IMR-90 (cell line): ENCODE results near the gene ACOX3. TPM values are rescaled to one million over a fixed set of nuclear protein-coding genes. Genes with fewer than 3 reads are reported as not detected.

Experiments used
- ATAC-seq: fragments of 200-7000 bp; cut with Tn5 transposase; 2 replicates; pipeline ENCODE4 v1.9.1; 2020; ENCODE audit warnings: low read depth, mild to moderate bottlenecking, moderate library complexity
- BruUV-seq: library from RNA; stranded (reverse); fragments of 400-500 nt; replicated peaks from 2 replicates; lab custom pipeline; 2021; lab: Mats Ljungman, UMichigan
- CTCF ChIA-PET: fragments of 300-600 bp; formaldehyde crosslinking; extraction: SDS; loops from one replicate; lab custom pipeline; 2021; ENCODE audit warnings: antibody characterized with exemption; lab: Yijun Ruan, JAX
- POLR2A ChIA-PET: fragments of 300-600 bp; sonication (Branson Sonifier 250); formaldehyde crosslinking; loops from one replicate; lab custom pipeline; 2022; ENCODE audit warnings: antibody characterized with exemption; ENCODE audit not compliant: unreplicated experiment; lab: Charles Lee
- DNase-seq: peaks from one replicate; pipeline ENCODE4 v3.0.0; 2013
- H2AFZ ChIP-seq: replicated peaks from 2 replicates; pipeline ENCODE3; 2013; ENCODE audit warnings: low read length, mild to moderate bottlenecking; ENCODE audit not compliant: poor library complexity
- H2AK5ac ChIP-seq: 2 replicates; pipeline ENCODE4 v1.6.1; 2013; ENCODE audit warnings: low read depth, low read length, inconsistent platforms
- H2AK9ac ChIP-seq: replicated peaks from 2 replicates; pipeline ENCODE3; 2013; ENCODE audit warnings: mild to moderate bottlenecking, low read depth, low read length, moderate library complexity; ENCODE audit not compliant: poor library complexity
- H2BK120ac ChIP-seq: 2 replicates; pipeline ENCODE4 v1.6.1; 2013; ENCODE audit warnings: low read depth, low read length, inconsistent platforms
- H2BK15ac ChIP-seq: 3 replicates; pipeline ENCODE4 v1.6.1; 2013; ENCODE audit warnings: low read depth, low read length, inconsistent platforms
- H2BK20ac ChIP-seq: 2 replicates; pipeline ENCODE4 v1.6.1; 2013; ENCODE audit warnings: low read depth, mild to moderate bottlenecking, inconsistent platforms, low read length, moderate library complexity
- H2BK5ac ChIP-seq: 2 replicates; pipeline ENCODE4 v1.6.1; 2013; ENCODE audit warnings: mild to moderate bottlenecking, low read depth, low read length, inconsistent platforms; ENCODE audit not compliant: poor library complexity, severe bottlenecking
- H3K14ac ChIP-seq: replicated peaks from 2 replicates; pipeline ENCODE4 v1.6.1; 2013; ENCODE audit warnings: low read depth, low read length, inconsistent platforms
- H3K18ac ChIP-seq: 2 replicates; pipeline ENCODE4 v1.6.1; 2013; ENCODE audit warnings: low read depth, low read length, control low read depth
- H3K23ac ChIP-seq: 2 replicates; pipeline ENCODE4 v1.6.1; 2013; ENCODE audit warnings: low read depth, low read length, inconsistent platforms
- H3K27ac ChIP-seq: 2 replicates; pipeline ENCODE4 v1.5.1; 2013; ENCODE audit warnings: mild to moderate bottlenecking, control low read depth, low read length; ENCODE audit not compliant: insufficient read depth
- H3K27me3 ChIP-seq: 2 replicates; pipeline ENCODE4 v1.6.1; 2013; ENCODE audit warnings: low read length; ENCODE audit not compliant: control insufficient read depth, insufficient read depth
- H3K36me3 ChIP-seq: 2 replicates; pipeline ENCODE4 v1.6.1; 2013; ENCODE audit warnings: low read length, mixed read lengths; ENCODE audit not compliant: control insufficient read depth, insufficient read depth
- H3K4ac ChIP-seq: 2 replicates; pipeline ENCODE4 v1.6.1; 2013; ENCODE audit warnings: low read depth, low read length, inconsistent platforms
- H3K4me1 ChIP-seq: 2 replicates; pipeline ENCODE4 v1.6.1; 2013; ENCODE audit warnings: low read length, mixed read lengths; ENCODE audit not compliant: control insufficient read depth, insufficient read depth
- H3K4me2 ChIP-seq: 2 replicates; pipeline ENCODE4 v1.6.1; 2013; ENCODE audit warnings: low read depth, mild to moderate bottlenecking, control low read depth, low read length, moderate library complexity
- H3K4me3 ChIP-seq: 2 replicates; pipeline ENCODE4 v1.5.1; 2013; ENCODE audit warnings: low read depth, mild to moderate bottlenecking, control low read depth, low read length, moderate library complexity; ENCODE audit not compliant: insufficient read depth
- H3K56ac ChIP-seq: 2 replicates; pipeline ENCODE4 v1.6.1; 2013; ENCODE audit warnings: low read length, inconsistent platforms; ENCODE audit not compliant: insufficient read depth; ENCODE audit errors: extremely low read depth
- H3K79me1 ChIP-seq, 2 experiments: 2 replicates each; pipeline ENCODE4 v1.6.1; 2013; ENCODE audit warnings: low read length in 2 of 2, inconsistent platforms in 1 of 2, low read depth in 1 of 2
- H3K9ac ChIP-seq: 2 replicates; pipeline ENCODE4 v1.6.1; 2013; ENCODE audit warnings: low read depth, low read length, control low read depth
- H3K9me1 ChIP-seq: 2 replicates; pipeline ENCODE4 v1.6.1; 2013; ENCODE audit warnings: low read length, inconsistent platforms; ENCODE audit not compliant: insufficient read depth
- H3K9me3 ChIP-seq: 2 replicates; pipeline ENCODE4 v1.6.1; 2013; ENCODE audit warnings: low read length; ENCODE audit not compliant: control insufficient read depth, insufficient read depth
- H4K20me1 ChIP-seq: 2 replicates; pipeline ENCODE4 v1.6.1; 2013; ENCODE audit warnings: low read length, inconsistent platforms; ENCODE audit not compliant: insufficient read depth
- H4K5ac ChIP-seq: 2 replicates; pipeline ENCODE4 v1.6.1; 2013; ENCODE audit warnings: mild to moderate bottlenecking, low read depth, low read length, control low read depth
- H4K8ac ChIP-seq, 2 experiments: 2 replicates each; pipeline ENCODE4 v1.6.1; 2013; ENCODE audit warnings: low read depth in 2 of 2, low read length in 2 of 2, control low read depth in 1 of 2, inconsistent platforms in 1 of 2
- H4K91ac ChIP-seq: 2 replicates; pipeline ENCODE4 v1.6.1; 2013; ENCODE audit warnings: low read depth, low read length, inconsistent platforms; ENCODE audit not compliant: insufficient read depth
- BHLHE40 ChIP-seq: fragments of 150-350 bp; IDR thresholded peaks from 2 replicates; pipeline ENCODE4 v1.6.1; 2016; ENCODE audit warnings: mild to moderate bottlenecking, low read depth, low read length
- CEBPB ChIP-seq: IDR thresholded peaks from 2 replicates; pipeline ENCODE4 v1.6.1; 2012; ENCODE audit warnings: low read depth, low read length, improper control_type of control experiment
- CHD1 ChIP-seq: IDR thresholded peaks from 2 replicates; pipeline ENCODE4 v1.6.1; 2012; ENCODE audit warnings: low read depth, low read length, improper control_type of control experiment
- MAFK ChIP-seq: IDR thresholded peaks from 2 replicates; pipeline ENCODE4 v1.6.1; 2012; ENCODE audit warnings: low read depth, low read length, improper control_type of control experiment
- MAZ ChIP-seq: IDR thresholded peaks from 2 replicates; pipeline ENCODE4 v1.6.1; 2012; ENCODE audit warnings: low read depth, mild to moderate bottlenecking, low read length, improper control_type of control experiment, moderate library complexity, borderline replicate concordance
- POLR2A ChIP-seq: IDR thresholded peaks from 2 replicates; pipeline ENCODE4 v1.6.1; 2012; ENCODE audit warnings: mild to moderate bottlenecking, low read depth, low read length
- RCOR1 ChIP-seq: IDR thresholded peaks from 2 replicates; pipeline ENCODE4 v1.6.1; 2012; ENCODE audit warnings: mild to moderate bottlenecking, low read length, improper control_type of control experiment; ENCODE audit not compliant: insufficient replicate concordance
- RFX5 ChIP-seq: IDR thresholded peaks from 2 replicates; pipeline ENCODE4 v1.8.0; 2012; ENCODE audit warnings: low read depth, mild to moderate bottlenecking, low read length, moderate library complexity
- SMC3 ChIP-seq: fragments of 150-350 bp; IDR thresholded peaks from 2 replicates; pipeline ENCODE4 v1.6.1; 2016; ENCODE audit warnings: low read depth, mild to moderate bottlenecking, antibody characterized with exemption, low read length, moderate library complexity
- WGBS, 2 experiments: methylation state at CpG; one replicate each; pipeline versions ENCODE4 v1.1.5 to v1.1.7; 2013; ENCODE audit warnings: missing lambda C conversion rate in 2 of 2; ENCODE audit not compliant: insufficient read length in 1 of 2; ENCODE audit errors: extremely low coverage in 2 of 2; 5-methylcytosine and 5-hydroxymethylcytosine counted together
- dilution Hi-C: fragments of 300-500 bp; cut with HindIII; formaldehyde crosslinking; loops from one replicate; pipeline ENCODE4 v1.14.3; 2018; ENCODE audit warnings: low sequenced_read_pairs; ENCODE audit not compliant: unreplicated experiment
- in situ Hi-C: fragments of 300-500 bp; cut with MboI; formaldehyde crosslinking; loops from 3 replicates; pipeline ENCODE4 v1.14.3; 2019; ENCODE audit warnings: low sequenced_read_pairs, inconsistent platforms, mixed read lengths
- intact Hi-C: fragments of 100-400 bp; cut with micrococcal nuclease; formaldehyde crosslinking; loops from 2 replicates; pipeline ENCODE4 v1.10.0; 2022
- polyA plus RNA-seq, 3 experiments: library from polyadenylated mRNA; depleted of rRNA; stranded (reverse); fragments of >200 nt; gene quantifications; 2 replicates each; pipeline ENCODE4 v1.2.3, GENCODE V29; 2012; ENCODE audit warnings: low replicate concordance in 1 of 3
- total RNA-seq: library from RNA; depleted of rRNA; stranded (reverse); fragments of >200 nt; gene quantifications from 2 replicates; pipeline ENCODE4 v1.2.3, GENCODE V29; 2012

Gene ACOX3
- total and polyA plus RNA-seq, 2 of the 4 experiments (the other 2 are of a cell fraction), result 15.2 to 25.8 TPM

GRCh38 chr4:8396762-8397406, 43.6 kb downstream of the ACOX3 start:
- intact Hi-C loops (no loop called here), in situ Hi-C loops (no loop called here), dilution Hi-C loops (no loop called here)
- Histone ChIP-seq H3K14ac (no peak overlapping the region), H3K79me1 (no peaks in the 10 kb centered on the region), H3K4me2 (no peak overlapping the region), H2AFZ (no peak overlapping the region), H3K27me3 (no peaks in the 10 kb centered on the region), H4K5ac (no peak overlapping the region), H2BK5ac (no peak overlapping the region), H3K23ac (no peak overlapping the region), H3K18ac (no peak overlapping the region), H2AK9ac (no peak overlapping the region), H3K4ac (no peak overlapping the region), H2BK20ac (no peak overlapping the region), H3K9me3 (no peaks in the 10 kb centered on the region), H4K8ac (no peak overlapping the region), H3K36me3 (peaks cover 18% of the 10 kb centered on the region), H3K9ac (no peak overlapping the region), H3K4me1 (peaks cover 19% of the 10 kb centered on the region), H3K9me1 (peaks cover 12% of the 10 kb centered on the region; the same call in 1 of the 2 replicates), H2BK15ac (no peak overlapping the region), H2BK120ac (no peak overlapping the region), H2AK5ac (no peak overlapping the region), H3K4me3 (no peak overlapping the region), H3K56ac (no peak overlapping the region), H4K91ac (no peak overlapping the region), H4K20me1 (peaks cover 11% of the 10 kb centered on the region), H3K27ac (no peak overlapping the region)
- no TSS peak for BruUV-seq
- WGBS, 2 experiments, result 90% methylated on average over 13 of the region's 27 CpGs; no CpG with 5 or more reads in 1 of the 2 experiments
- ChIA-PET POLR2A (no interaction called here), CTCF (no interaction called here)
- no peak for ATAC-seq
- DNase-seq, result no peak
- TF ChIP-seq CHD1 (no peak), CEBPB (no peak), RFX5 (no peak), BHLHE40 (no peak), MAFK (no peak), SMC3 (no peak), MAZ (no peak), RCOR1 (no peak), POLR2A (no peak)
